Activated T-helper 2 cell treated with anti-CD3 and anti-CD28 coated beads, Interferon-gamma antibody, Interleukin-2, Interleukin-4, amounts not matched to agents 10 μg/mL and 5 μg/mL and 100 μg/mL, durations not matched to agents 14 hours and 24 hours and 36 hours (primary cell): Measurements from ENCODE around the gene ALK. TPM values are rescaled to one million over a fixed set of nuclear protein-coding genes. Genes with fewer than 3 reads are reported as not detected.

Experiments
- DNase-seq: peaks from one replicate; pipeline ENCODE4 v3.0.0; 2021; ENCODE audit warnings: low spot score
- H3K27ac Mint-ChIP-seq: one replicate; pipeline ENCODE4 v1.8.0; 2021; ENCODE audit warnings: mixed read lengths
- H3K27me3 Mint-ChIP-seq: one replicate; pipeline ENCODE4 v1.8.0; 2021; ENCODE audit warnings: low read depth, mixed read lengths
- H3K36me3 Mint-ChIP-seq: one replicate; pipeline ENCODE4 v1.8.0; 2021; ENCODE audit warnings: low read depth, mixed read lengths
- H3K4me1 Mint-ChIP-seq: one replicate; pipeline ENCODE4 v1.8.0; 2021; ENCODE audit warnings: low read depth, mixed read lengths
- H3K4me3 Mint-ChIP-seq: one replicate; pipeline ENCODE4 v1.8.0; 2021; ENCODE audit warnings: low read depth, mild to moderate bottlenecking, moderate library complexity, mixed read lengths
- H3K9me3 Mint-ChIP-seq: one replicate; pipeline ENCODE4 v1.8.0; 2021; ENCODE audit warnings: mixed read lengths
- intact Hi-C: fragments of 100-400 bp; cut with micrococcal nuclease; formaldehyde crosslinking; loops from one replicate; pipeline ENCODE4 v1.15.1; 2023
- total RNA-seq: library from RNA; stranded (reverse); gene quantifications from 2 replicates; pipeline ENCODE4 v1.2.3, GENCODE V29; 2022

The ALK gene
- total RNA-seq, 1 donor from 2014 or later, result not detected

DNA sequence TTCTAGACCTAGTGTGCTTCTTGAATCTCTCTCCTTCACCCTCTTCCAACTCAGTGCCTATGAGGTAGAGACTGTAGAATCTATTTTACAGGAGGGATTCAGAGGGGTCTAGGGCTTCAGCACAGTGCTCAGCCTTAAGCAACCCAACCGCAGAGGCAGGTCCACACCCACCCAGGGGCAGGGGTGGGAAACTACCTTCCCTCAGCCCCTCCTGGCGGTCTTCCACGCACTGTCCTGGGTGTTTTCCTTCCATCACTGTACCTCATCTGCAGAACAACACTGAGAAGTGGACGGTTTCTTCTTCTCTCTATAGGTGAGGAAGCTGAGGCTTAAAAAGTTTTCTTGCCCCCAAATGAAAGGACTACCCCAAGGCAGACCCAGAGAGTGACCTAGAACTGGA, 222.3 kb downstream of the ALK start:
- no peaks in the 10 kb centered on the region for H3K9me3 Mint-ChIP-seq
- H3K27me3 Mint-ChIP-seq, result peaks cover 2% of the 10 kb centered on the region
- H3K4me1 Mint-ChIP-seq, result peaks cover 2% of the 10 kb centered on the region
- H3K4me3 Mint-ChIP-seq, result no peak overlapping the region
- no peak overlapping the region for H3K27ac Mint-ChIP-seq
- no peaks in the 10 kb centered on the region for H3K36me3 Mint-ChIP-seq
- intact Hi-C loops, result no loop called here
- no peak for DNase-seq

- intact Hi-C loops, result no loop called here
- no peaks in the 10 kb centered on the region for H3K36me3 Mint-ChIP-seq
- no peak overlapping the region for H3K4me3 Mint-ChIP-seq
- H3K9me3 Mint-ChIP-seq, result no peaks in the 10 kb centered on the region
- peaks cover 2% of the 10 kb centered on the region for H3K27me3 Mint-ChIP-seq
- H3K27ac Mint-ChIP-seq, result no peak overlapping the region
- DNase-seq, result no peak
- peaks cover 2% of the 10 kb centered on the region for H3K4me1 Mint-ChIP-seq
Measured at GRCh38 chr2:29698216-29698615, 223.2 kb downstream of the ALK start.

GRCh38 chr2:29697715-29698114, 223.7 kb downstream of the ALK start:
- Mint-ChIP-seq H3K36me3 (no peaks in the 10 kb centered on the region), H3K4me1 (peaks cover 2% of the 10 kb centered on the region), H3K27ac (no peak overlapping the region), H3K9me3 (no peaks in the 10 kb centered on the region), H3K27me3 (peaks cover 2% of the 10 kb centered on the region), H3K4me3 (no peak overlapping the region)
- no peak for DNase-seq
- intact Hi-C loops, result no loop called here

DNA sequence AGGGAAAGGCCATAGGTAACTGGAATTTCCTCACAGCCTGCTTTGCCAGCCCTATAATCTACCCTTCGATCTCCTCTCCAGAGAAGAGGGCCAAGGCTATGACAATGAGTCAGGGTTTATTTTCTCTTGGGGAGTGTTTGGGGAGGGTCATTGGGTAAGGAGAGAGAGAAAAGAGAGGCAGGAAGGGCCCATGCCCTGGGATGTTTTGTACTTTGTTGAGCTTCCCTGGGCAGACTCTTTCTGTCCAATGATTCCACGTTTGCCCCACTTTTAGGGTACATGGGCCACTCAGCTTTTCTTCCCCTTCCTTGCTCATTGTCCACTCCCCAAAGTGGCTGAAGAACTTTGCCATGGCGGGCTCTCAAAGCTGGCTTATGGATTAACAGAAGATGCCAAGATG, 224.2 kb downstream of the ALK start:
- DNase-seq, result no peak
- Mint-ChIP-seq H3K36me3 (no peaks in the 10 kb centered on the region), H3K27me3 (peaks cover 2% of the 10 kb centered on the region), H3K4me1 (no peaks in the 10 kb centered on the region), H3K27ac (no peak overlapping the region), H3K4me3 (no peak overlapping the region), H3K9me3 (no peaks in the 10 kb centered on the region)
- intact Hi-C loops, result no loop called here

GRCh38 chr2:29694741-29695140, 226.6 kb downstream of the ALK start:
- H3K4me3 Mint-ChIP-seq, result no peak overlapping the region
- peaks cover 2% of the 10 kb centered on the region for H3K27me3 Mint-ChIP-seq
- no peaks in the 10 kb centered on the region for H3K9me3 Mint-ChIP-seq
- H3K36me3 Mint-ChIP-seq, result no peaks in the 10 kb centered on the region
- no peaks in the 10 kb centered on the region for H3K4me1 Mint-ChIP-seq
- H3K27ac Mint-ChIP-seq, result no peak overlapping the region
- DNase-seq, result no peak
- intact Hi-C loops, result no loop called here

- H3K9me3 Mint-ChIP-seq, result no peaks in the 10 kb centered on the region
- intact Hi-C loops, result no loop called here
- H3K27me3 Mint-ChIP-seq, result peaks cover 2% of the 10 kb centered on the region
- no peak for DNase-seq
- H3K4me1 Mint-ChIP-seq, result no peaks in the 10 kb centered on the region
- H3K27ac Mint-ChIP-seq, result no peak overlapping the region
- no peak overlapping the region for H3K4me3 Mint-ChIP-seq
- no peaks in the 10 kb centered on the region for H3K36me3 Mint-ChIP-seq
Measured at GRCh38 chr2:29691391-29691950, 229.9 kb downstream of the ALK start.

DNA sequence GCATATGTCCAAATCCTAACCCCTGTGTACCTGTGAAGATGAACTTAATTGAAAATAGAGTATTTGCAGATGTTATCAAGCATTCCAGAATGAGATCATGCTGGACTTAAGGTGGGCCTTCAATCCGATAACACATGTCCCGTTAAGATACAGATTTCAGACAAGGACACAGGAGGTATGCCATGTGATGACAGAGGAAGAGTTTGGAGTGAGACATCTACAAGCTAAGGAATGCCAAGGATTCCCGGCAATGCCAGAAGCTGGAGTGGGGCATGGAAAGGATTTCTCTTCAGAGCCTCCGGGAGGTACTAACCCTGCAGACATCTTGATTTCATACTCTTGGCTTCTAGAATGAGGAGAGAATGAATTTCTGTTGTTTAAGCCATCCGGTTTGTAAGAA, 231.7 kb downstream of the ALK start:
- Mint-ChIP-seq H3K36me3 (no peaks in the 10 kb centered on the region), H3K27ac (no peak overlapping the region), H3K27me3 (no peaks in the 10 kb centered on the region), H3K4me3 (no peak overlapping the region), H3K4me1 (no peaks in the 10 kb centered on the region), H3K9me3 (no peaks in the 10 kb centered on the region)
- no peak for DNase-seq
- intact Hi-C loops, result no loop called here

GRCh38 chr2:29688429-29688828, 233.0 kb downstream of the ALK start:
- intact Hi-C loops, result no loop called here
- no peak for DNase-seq
- H3K4me1 Mint-ChIP-seq, result no peaks in the 10 kb centered on the region
- no peaks in the 10 kb centered on the region for H3K9me3 Mint-ChIP-seq
- no peaks in the 10 kb centered on the region for H3K27me3 Mint-ChIP-seq
- H3K4me3 Mint-ChIP-seq, result no peak overlapping the region
- no peak overlapping the region for H3K27ac Mint-ChIP-seq
- no peaks in the 10 kb centered on the region for H3K36me3 Mint-ChIP-seq

- Mint-ChIP-seq H3K27me3 (no peaks in the 10 kb centered on the region), H3K4me1 (no peaks in the 10 kb centered on the region), H3K27ac (no peak overlapping the region), H3K9me3 (no peaks in the 10 kb centered on the region), H3K36me3 (no peaks in the 10 kb centered on the region), H3K4me3 (no peak overlapping the region)
- DNase-seq, result no peak
- intact Hi-C loops, result no loop called here
Measured at GRCh38 chr2:29687121-29687520, 234.3 kb downstream of the ALK start.

DNA sequence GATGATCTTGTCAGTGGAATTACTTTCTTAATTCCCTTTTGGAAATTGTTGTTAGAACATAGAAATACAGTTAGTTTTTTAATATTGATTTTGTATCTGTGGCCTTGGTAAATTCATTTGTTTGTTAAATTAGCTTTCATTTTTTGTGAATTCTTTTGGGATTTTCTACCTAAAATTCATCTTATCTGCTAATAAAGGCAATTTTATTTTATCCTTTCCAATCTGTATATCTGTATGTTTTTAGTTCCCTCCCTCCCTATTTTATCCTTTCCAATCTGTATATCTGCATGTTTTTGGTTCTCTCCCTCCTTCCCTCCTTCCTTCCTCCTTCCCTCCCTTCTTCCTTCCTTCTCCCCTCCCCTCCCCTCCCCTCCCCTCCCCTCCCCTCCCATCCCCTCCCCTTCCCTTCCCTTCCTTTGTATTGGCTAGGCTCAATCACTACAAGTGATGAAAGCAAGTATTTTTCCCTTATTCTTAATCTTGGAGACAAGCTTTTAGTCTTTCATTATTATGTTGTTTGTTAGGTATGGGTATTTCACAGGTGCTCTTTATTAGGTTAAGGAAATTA, 244.4 kb downstream of the ALK start:
- H3K9me3 Mint-ChIP-seq, result no peaks in the 10 kb centered on the region
- H3K36me3 Mint-ChIP-seq, result no peaks in the 10 kb centered on the region
- DNase-seq, result no peak
- H3K27me3 Mint-ChIP-seq, result peaks cover 16% of the 10 kb centered on the region
- no peak overlapping the region for H3K27ac Mint-ChIP-seq
- H3K4me3 Mint-ChIP-seq, result no peak overlapping the region
- H3K4me1 Mint-ChIP-seq, result no peaks in the 10 kb centered on the region
- intact Hi-C loops, result no loop called here

GRCh38 chr2:29664578-29664977, 256.8 kb downstream of the ALK start:
- DNase-seq, result no peak
- H3K27ac Mint-ChIP-seq, result no peak overlapping the region
- H3K27me3 Mint-ChIP-seq, result no peaks in the 10 kb centered on the region
- H3K4me3 Mint-ChIP-seq, result no peak overlapping the region
- intact Hi-C loops, result no loop called here
- no peaks in the 10 kb centered on the region for H3K4me1 Mint-ChIP-seq
- H3K9me3 Mint-ChIP-seq, result no peaks in the 10 kb centered on the region
- no peaks in the 10 kb centered on the region for H3K36me3 Mint-ChIP-seq

DNA sequence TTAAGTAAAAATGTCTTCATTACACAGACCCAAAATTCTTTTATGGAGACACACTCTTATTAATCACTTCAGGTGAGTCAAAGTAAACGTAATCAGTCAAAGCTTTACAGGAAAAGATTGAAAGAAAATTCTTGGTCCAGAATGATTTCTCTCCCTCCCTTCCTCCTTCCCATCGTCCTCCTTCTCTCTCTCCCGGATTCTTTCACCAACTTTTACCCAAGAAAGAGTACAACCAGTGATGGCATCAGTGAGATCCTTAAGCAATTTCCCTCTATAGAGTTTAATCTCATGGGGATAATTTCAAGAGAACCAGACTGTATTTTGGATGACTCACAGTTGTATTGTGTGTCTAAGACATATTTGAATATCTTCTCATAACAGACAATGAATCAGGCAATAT, 258.1 kb downstream of the ALK start:
- no peaks in the 10 kb centered on the region for H3K9me3 Mint-ChIP-seq
- H3K27ac Mint-ChIP-seq, result no peak overlapping the region
- intact Hi-C loops, result no loop called here
- no peak for DNase-seq
- no peaks in the 10 kb centered on the region for H3K27me3 Mint-ChIP-seq
- H3K4me3 Mint-ChIP-seq, result no peak overlapping the region
- H3K4me1 Mint-ChIP-seq, result no peaks in the 10 kb centered on the region
- H3K36me3 Mint-ChIP-seq, result no peaks in the 10 kb centered on the region

GRCh38 chr2:29662861-29663260, 258.5 kb downstream of the ALK start:
- intact Hi-C loops, result no loop called here
- Mint-ChIP-seq H3K4me1 (no peaks in the 10 kb centered on the region), H3K27me3 (no peaks in the 10 kb centered on the region), H3K9me3 (no peaks in the 10 kb centered on the region), H3K4me3 (no peak overlapping the region), H3K27ac (no peak overlapping the region), H3K36me3 (no peaks in the 10 kb centered on the region)
- DNase-seq, result no peak

DNA sequence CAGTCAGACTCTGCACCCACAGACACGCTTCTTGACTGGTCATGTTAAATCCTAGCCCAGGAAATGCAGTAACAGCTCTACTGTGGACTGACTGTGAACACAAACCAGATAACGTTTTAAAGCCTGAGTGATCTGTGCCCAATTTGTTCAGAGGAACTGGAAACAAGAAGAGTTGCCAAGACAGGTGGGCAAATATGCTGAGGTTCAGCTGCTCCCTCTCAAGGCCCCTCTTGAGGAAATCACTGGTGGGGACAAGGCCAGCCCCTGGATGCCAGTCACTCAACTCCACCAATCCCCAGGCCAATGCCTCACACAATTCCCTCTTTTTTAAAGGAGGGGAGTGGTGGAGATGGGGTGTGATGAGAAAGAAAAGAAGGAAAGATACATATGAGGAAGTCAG, 261.2 kb downstream of the ALK start:
- Mint-ChIP-seq H3K36me3 (no peaks in the 10 kb centered on the region), H3K27me3 (no peaks in the 10 kb centered on the region), H3K9me3 (no peaks in the 10 kb centered on the region), H3K4me1 (no peaks in the 10 kb centered on the region), H3K4me3 (no peak overlapping the region), H3K27ac (no peak overlapping the region)
- no peak for DNase-seq
- intact Hi-C loops, result no loop called here
